Limb (tissue), 2 donors: ENCODE data around the gene PBX3.

Experiments
- DNase-seq, 2 donors: peaks; one replicate each; pipeline ENCODE4 v3.0.0-alpha.2; 2016; ENCODE audit errors: extremely low spot score in 2 of 2

PBX3 gene

GRCh38 chr9:125861405-125862058, 114.4 kb downstream of the PBX3 start:
- no peak for DNase-seq

DNA sequence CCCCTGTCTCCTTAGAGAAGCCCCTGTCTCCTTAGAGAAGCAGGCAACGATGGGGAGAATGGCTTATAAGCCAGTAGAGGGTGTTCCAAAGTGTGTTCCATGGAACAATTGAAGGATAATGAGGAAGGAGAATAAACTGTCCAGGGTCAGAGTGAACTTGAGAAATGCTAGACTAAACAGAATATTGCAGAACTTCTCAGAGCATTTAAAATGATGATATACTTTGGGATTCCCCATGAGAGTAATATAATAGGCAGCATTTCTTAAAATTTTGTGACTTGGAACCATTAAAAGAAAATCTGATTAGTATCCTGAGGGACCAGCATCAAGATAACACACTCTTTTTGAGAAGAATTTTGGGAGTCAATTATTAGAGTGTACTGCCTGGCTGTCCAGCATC, 116.8 kb downstream of the PBX3 start:
- no peak for DNase-seq

DNA sequence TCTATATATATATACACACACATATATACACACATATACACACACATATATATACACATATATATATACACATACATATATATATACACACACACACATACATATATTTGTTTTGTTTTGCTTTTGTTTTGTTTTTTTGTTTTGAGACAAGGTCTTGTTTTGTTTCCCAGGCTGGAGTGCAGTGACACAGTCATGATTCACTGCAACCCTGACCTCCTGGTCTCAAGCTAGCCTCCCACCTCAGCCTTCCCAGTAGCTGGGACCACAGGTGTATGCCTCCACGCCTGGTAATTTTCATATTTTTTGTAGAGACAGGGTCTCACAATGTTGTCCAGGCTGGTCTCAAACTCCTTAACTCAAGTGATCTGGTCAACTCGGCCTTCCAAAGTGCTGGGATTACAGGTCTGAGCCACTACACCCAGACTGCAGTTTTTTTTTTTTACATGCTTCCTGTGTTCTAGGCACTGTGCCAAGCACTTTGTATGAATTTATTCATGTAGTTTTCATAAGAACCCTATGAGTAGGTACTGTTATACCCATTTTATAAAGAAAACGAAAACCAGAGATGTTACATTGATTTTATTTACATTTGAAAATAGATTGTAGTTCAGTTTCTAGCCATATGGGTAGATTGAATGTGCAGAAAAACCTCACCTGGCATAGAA, 120.7 kb downstream of the PBX3 start:
- DNase-seq, result no peak

- DNase-seq, result peak in 1 of 2 donors; percentile 26
Measured at GRCh38 chr9:125878164-125878631, 131.0 kb downstream of the PBX3 start.

DNA sequence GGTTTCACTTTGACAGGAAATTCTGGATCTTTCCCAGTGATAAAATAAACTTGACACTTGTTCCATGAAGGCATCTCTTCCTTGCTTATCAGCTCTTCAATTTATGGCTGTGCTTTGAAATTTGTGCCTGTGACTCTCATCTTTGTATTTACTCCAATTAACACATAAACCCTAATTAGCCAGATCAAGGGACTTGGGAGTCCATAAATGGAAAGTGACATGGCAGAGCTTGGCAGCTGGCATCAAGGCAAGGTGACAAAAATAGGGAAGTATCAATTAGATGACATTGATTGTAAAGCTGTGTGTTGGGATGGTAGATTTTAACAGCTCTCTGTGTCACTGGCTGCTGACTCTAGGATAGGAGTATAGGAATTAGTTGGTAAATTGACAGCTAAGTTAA, 133.9 kb downstream of the PBX3 start:
- no peak for DNase-seq

- DNase-seq, result no peak
Measured at GRCh38 chr9:125883565-125884217, 136.5 kb downstream of the PBX3 start.

GRCh38 chr9:125884218-125884595, 137.0 kb downstream of the PBX3 start:
- no peak for DNase-seq

DNA sequence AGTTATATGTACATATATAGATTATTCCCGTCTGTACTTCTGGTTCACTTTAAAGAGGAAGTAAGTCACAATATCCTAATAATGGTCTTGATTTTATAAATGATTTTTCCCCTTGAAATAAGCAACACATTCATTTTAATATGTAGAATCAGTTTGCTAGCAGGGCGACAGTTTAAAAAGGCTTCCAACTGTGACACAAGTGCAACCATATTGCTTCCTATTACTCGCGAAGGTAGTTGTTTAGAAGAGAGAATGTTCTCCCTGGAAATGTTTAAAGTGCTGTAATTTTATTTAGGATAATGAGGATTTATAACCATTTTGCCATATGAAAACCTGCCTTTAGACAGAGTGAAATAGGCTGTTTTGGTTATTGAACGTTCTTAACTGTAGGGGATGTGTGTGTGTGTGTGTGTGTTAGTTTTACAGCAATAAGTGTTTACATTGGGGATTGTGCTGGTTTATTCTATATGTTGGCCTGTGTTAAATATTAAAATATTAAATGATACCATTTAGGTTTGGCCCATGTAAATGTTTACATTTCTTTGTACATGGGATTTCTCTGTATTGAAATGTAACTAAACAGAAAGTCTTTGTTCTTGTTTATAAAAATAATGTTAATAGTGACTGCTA, 138.3 kb downstream of the PBX3 start:
- no peak for DNase-seq

DNA sequence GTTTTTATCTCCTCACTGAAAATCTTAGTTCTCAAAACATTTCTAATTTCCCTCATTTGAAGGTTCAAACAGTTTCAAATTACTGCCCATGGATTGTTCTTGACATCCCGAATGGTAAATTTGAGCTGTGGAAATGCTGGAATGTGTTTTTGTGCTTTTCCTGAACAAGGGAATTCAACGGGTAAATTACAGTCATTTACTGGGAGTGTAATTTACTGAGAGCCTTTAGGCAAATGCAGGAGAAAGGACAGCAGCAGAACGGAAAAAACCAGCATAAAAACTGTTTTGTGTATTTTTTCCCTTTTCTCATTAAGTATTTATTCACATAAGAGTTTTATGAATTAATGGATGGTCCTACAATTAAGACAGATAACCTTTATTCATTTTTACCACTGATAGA, 139.2 kb downstream of the PBX3 start:
- DNase-seq, result no peak

- no peak for DNase-seq
Measured at GRCh38 chr9:125887172-125887571, 140.0 kb downstream of the PBX3 start.

DNA sequence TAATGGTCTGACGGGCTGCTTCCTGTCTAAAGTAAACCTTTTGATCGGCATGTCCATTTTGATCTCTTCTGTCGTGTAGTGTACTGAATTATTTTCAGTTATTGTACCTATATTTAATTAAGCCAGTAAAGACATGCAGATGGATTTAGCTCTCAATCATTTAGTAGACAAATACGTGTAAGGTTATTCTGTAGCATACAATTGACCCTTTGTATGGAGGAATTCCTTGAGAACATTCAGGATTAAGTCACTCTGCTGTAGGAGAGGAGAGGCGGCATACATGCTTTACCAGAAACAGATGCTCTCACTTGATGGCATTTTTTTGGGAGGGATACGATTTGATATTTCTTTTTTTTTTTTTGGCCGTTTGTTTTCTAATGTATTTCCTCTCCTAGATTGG, 141.0 kb downstream of the PBX3 start:
- DNase-seq, result no peak

GRCh38 chr9:125889112-125889475, 141.9 kb downstream of the PBX3 start:
- DNase-seq, result peak in 1 of 2 donors; percentile 57

DNA sequence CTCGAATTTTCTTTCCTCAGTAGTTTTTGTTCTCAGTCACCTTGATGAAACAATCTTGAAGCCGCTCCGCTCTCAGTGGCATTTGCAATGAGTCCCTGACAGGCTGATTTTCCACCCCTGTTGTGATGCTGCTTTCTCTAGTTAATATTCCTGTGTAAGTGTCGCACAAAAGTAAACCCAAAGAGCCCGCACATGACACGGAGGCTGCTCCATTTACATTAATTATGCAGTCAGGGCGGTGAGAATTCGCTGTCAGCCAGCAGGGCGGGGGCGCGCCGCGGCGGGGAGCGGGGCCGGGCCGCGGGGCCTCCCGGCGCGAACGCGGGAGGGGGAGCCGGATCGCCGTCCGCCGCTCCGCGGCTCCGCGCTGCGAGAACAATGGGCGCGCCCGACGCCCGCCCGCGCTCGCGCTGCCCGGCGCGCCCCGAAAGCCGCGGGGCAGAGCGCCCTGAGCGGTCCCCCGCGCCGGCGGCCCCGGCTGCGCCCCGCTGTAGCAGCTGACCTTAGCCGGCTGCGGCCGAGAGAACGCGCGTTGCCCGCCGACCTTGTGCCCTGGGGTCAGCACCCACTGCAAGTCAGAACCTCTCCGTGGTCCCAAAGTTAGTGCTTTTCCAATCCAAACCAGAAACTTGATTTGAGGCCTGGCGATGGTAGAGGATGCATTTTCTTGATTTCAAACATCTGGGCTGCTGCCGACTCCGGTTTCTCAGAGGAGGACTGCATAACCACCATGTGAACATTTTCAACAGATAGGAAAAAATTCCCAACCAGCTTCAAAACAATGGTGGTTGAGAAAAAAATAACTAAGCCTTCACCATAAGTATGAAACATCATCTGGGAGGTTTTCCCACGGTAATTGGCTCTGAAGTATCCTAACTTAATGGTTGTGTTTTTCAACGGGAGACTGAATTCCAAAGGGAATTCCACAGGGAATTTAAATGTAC, 142.6 kb downstream of the PBX3 start:
- DNase-seq, result peak in 1 of 2 donors; percentile 72

- no peak for DNase-seq
Measured at GRCh38 chr9:125890826-125891225, 143.7 kb downstream of the PBX3 start.

DNA sequence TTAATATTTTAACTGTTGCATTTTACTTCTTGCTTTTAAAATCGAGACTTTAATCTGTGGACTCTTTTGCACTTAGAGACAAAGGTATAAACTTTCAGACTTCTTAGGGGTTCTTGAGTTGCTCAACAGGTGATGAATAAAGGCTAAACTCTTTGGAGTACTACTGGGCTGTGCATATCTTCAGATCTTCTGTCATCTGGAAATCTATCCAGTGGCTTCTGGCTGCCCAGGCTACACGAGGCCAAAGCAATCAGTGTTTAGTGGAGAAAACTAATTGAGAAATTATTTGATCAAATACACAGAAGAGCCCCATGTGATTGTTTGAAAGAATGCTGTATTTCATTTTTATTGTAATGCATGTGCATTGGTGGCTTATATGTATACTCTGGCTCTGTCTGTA, 146.1 kb downstream of the PBX3 start:
- no peak for DNase-seq

DNA sequence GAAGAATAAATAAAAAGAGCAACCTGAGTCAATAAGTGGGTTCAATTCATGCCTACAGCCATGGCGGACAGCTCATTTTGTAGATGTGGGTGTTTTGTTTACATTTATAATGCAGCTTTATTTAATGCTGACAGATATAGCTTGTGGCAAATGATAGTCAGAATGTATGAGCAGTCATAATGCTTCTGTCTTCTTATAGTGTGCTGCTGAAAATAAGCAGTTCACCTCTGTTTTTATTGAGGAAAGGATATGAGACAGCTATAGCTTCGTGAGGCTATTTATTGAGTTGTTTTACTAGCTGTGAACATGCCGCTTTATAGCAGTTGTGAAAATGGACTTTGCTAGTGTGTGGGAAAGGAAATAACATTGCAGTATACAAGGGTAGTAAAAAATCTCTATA, 147.4 kb downstream of the PBX3 start:
- no peak for DNase-seq

DNA sequence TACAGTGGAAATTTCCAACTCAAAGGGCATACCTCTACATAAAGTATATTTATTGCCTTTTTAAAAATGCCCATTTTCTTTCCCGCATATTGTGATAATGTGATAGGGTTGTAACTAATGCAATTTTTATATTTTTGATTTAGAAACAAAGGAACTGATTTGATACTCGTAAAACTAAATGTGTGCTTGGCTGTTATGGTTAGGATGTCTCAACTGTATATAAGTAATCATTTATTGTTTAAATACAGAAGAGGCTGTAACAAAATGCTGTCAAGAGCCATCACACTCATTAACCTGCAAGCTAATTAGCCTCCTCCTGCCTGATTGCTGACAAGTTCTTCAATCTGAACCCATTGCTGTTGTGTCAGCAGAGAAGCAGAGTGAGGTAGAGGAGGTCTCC, 149.2 kb downstream of the PBX3 start:
- no peak for DNase-seq

GRCh38 chr9:125896964-125897363, 149.8 kb downstream of the PBX3 start:
- DNase-seq, result no peak

- DNase-seq, result no peak
Measured at GRCh38 chr9:125897481-125897880, 150.3 kb downstream of the PBX3 start.

DNA sequence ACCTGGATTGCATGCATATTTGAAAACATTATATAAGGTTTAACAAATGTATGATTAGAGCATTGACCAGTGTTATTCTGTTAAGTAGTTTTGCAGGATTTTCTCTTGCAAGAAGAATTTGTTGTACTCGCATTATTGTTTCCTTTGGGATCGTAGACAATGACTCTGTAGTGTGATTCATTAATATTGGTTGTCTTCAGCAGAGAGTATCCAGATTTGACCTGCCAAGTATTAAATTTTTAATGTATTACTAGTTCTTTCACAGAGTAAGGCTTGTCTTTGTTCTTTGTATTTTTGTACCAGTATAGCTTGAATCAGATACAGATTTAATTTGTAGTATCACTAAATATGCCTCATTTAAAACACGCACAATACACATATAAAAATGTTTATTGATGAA, 155.0 kb downstream of the PBX3 start:
- no peak for DNase-seq

DNA sequence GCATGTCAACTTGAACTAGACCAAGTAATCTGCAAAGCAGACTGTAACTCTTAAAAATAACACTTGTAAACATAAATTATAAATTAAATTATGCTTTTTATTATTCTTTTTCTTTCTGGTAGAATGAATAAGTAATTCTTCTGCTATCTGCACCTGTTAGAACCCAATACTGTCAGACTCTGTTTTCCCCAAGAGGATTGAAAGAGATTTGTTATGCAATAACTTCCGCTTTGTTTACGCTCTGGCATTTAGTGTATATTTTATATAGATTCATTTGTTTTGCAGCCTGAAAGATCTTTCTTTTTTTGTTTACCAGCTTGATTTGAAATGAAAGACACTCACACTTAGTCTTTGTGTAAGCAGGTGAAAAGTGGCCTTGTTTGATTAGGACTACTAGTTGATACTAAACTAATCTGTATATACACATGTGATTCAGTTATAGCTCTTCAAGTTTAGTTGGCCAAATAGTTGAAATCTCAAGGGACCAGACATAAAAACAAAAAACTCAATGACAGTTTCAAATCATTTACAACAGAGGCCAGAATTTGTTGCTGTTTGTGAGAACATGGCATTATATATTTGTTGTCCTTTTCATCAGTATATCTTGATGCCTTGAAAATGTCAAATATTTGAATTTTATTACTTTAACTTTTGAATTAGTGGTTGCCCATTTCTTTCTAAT, 155.8 kb downstream of the PBX3 start:
- no peak for DNase-seq
